PFSK-1 (cell line): ENCODE results near the gene ANKRD13A.

ENCODE experiments used
- FOXP2 ChIP-seq: optimal IDR thresholded peaks from 2 replicates; pipeline ENCODE3; 2011; ENCODE audit warnings: borderline replicate concordance, control low read depth, inconsistent platforms; ENCODE audit not compliant: insufficient read depth; ENCODE audit errors: extremely low read length, extremely low read depth
- POLR2AphosphoS5 ChIP-seq: IDR thresholded peaks from 2 replicates; pipeline ENCODE4 v1.6.1; 2012; ENCODE audit warnings: low read depth, mild to moderate bottlenecking, control low read depth, low read length, moderate library complexity
- REST ChIP-seq, 2 experiments: IDR thresholded peaks; 2 replicates each; pipeline versions ENCODE4 v1.6.1 to v1.8.0; 2011 to 2012; ENCODE audit warnings: low read depth in 2 of 2, low read length in 2 of 2, control low read depth in 1 of 2, inconsistent platforms in 1 of 2, mild to moderate bottlenecking in 1 of 2, moderate library complexity in 1 of 2; ENCODE audit not compliant: insufficient read depth in 1 of 2
- SIN3A ChIP-seq: IDR thresholded peaks from 2 replicates; pipeline ENCODE4 v1.6.1; 2012; ENCODE audit warnings: mild to moderate bottlenecking, low read length, moderate library complexity, borderline replicate concordance; ENCODE audit not compliant: insufficient read depth
- TAF1 ChIP-seq: IDR thresholded peaks from 2 replicates; pipeline ENCODE4 v1.6.1; 2012; ENCODE audit warnings: low read length, control low read depth, borderline replicate concordance; ENCODE audit not compliant: insufficient read depth

ANKRD13A gene

GRCh38 chr12:110023059-110023980 is 24.1 kb downstream of the ANKRD13A start:
- no peak for TF ChIP-seq FOXP2
- no peak for TF ChIP-seq TAF1

GRCh38 chr12:110024051-110024450 is 24.8 kb downstream of the ANKRD13A start:
- TF ChIP-seq FOXP2 = no peak
- no peak for TF ChIP-seq TAF1
- TF ChIP-seq POLR2AphosphoS5 = no peak
- no peak for TF ChIP-seq REST (IDR thresholded peaks at IDR 0.05; ENCODE audit: insufficient read depth in 1 of 2, low read depth in 2 of 2, low read length in 2 of 2)
- TF ChIP-seq SIN3A = no peak

- TF ChIP-seq POLR2AphosphoS5 (no peak), FOXP2 (no peak), SIN3A (no peak), TAF1 (no peak), REST (IDR thresholded peaks at IDR 0.05; ENCODE audit: insufficient read depth in 1 of 2, low read depth in 2 of 2, low read length in 2 of 2) (no peak)
Measured at GRCh38 chr12:110028323-110028722, 29.1 kb downstream of the ANKRD13A start.

GRCh38 chr12:110029290-110029815 is 30.1 kb downstream of the ANKRD13A start:
- TF ChIP-seq FOXP2 (no peak), REST (IDR thresholded peaks at IDR 0.05; ENCODE audit: insufficient read depth in 1 of 2, low read depth in 2 of 2, low read length in 2 of 2) (no peak), SIN3A (no peak), TAF1 (no peak), POLR2AphosphoS5 (no peak)

- TF ChIP-seq FOXP2 (no peak), TAF1 (no peak), POLR2AphosphoS5 (no peak), REST (IDR thresholded peaks at IDR 0.05; ENCODE audit: insufficient read depth in 1 of 2, low read depth in 2 of 2, low read length in 2 of 2) (no peak), SIN3A (no peak)
Measured at GRCh38 chr12:110033888-110034287, 34.7 kb downstream of the ANKRD13A start.
